OCI-LY7 (cell line): Measurements from ENCODE around the gene FCGR2B. TPM values are rescaled to one million over a fixed set of nuclear protein-coding genes. Genes with fewer than 3 reads are reported as not detected.
"Not testable (repeated sequence)": the region's sequence is repeated elsewhere in the genome, so short reads cannot be mapped to it uniquely, and the experiment has no call there.

Source experiments
- BruUV-seq: library from RNA; stranded (reverse); fragments of 400-500 nt; replicated peaks from 2 replicates; lab custom pipeline; 2021; lab: Mats Ljungman, UMichigan
- CTCF ChIA-PET: fragments of 300-600 bp; sonication (Branson Sonifier 250); formaldehyde crosslinking; loops from one replicate; lab custom pipeline; 2022; ENCODE audit warnings: antibody characterized with exemption; ENCODE audit not compliant: unreplicated experiment; lab: Charles Lee
- POLR2A ChIA-PET: fragments of 300-600 bp; sonication (Branson Sonifier 250); formaldehyde crosslinking; loops from one replicate; lab custom pipeline; 2022; ENCODE audit warnings: antibody characterized with exemption; lab: Charles Lee
- DNase-seq: peaks from one replicate; pipeline ENCODE4 v3.0.0-alpha.2; 2015; ENCODE audit warnings: low spot score
- H2AFZ ChIP-seq: fragments of 200-600 bp; sonication (generic), shearing (Covaris generic); 2 replicates; pipeline ENCODE4 v1.6.1; 2014; ENCODE audit warnings: mild to moderate bottlenecking, antibody characterized with exemption, low read length, moderate library complexity
- H3K27ac ChIP-seq: fragments of 200-600 bp; sonication (generic); 2 replicates; pipeline ENCODE4 v1.5.1; 2014; ENCODE audit warnings: mixed run types, low read depth, mild to moderate bottlenecking, moderate library complexity, low read length, inconsistent platforms; ENCODE audit not compliant: poor library complexity, severe bottlenecking
- H3K36me3 ChIP-seq: fragments of 200-600 bp; sonication (generic); 2 replicates; pipeline ENCODE4 v1.6.1; 2014; ENCODE audit warnings: mild to moderate bottlenecking, antibody characterized with exemption, low read length, moderate library complexity, mixed read lengths; ENCODE audit not compliant: insufficient read depth
- H3K4me1 ChIP-seq: fragments of 200-600 bp; sonication (generic); 2 replicates; pipeline ENCODE4 v1.5.1; 2014; ENCODE audit warnings: mild to moderate bottlenecking, low read length; ENCODE audit not compliant: insufficient read depth, poor library complexity, severe bottlenecking
- H3K4me2 ChIP-seq: fragments of 200-600 bp; sonication (generic); 2 replicates; pipeline ENCODE4 v1.6.1; 2014; ENCODE audit warnings: mild to moderate bottlenecking, low read length
- H3K4me3 ChIP-seq: fragments of 200-600 bp; sonication (generic); 2 replicates; pipeline ENCODE4 v1.5.1; 2014; ENCODE audit warnings: mild to moderate bottlenecking, low read depth, low read length; ENCODE audit not compliant: poor library complexity, severe bottlenecking
- H3K79me2 ChIP-seq: fragments of 200-600 bp; sonication (generic); 2 replicates; pipeline ENCODE4 v1.6.1; 2016; ENCODE audit warnings: low read depth, mild to moderate bottlenecking, low read length, moderate library complexity, mixed read lengths; ENCODE audit not compliant: insufficient read depth
- H3K9me2 ChIP-seq: fragments of 200-600 bp; sonication (generic); 2 replicates; pipeline ENCODE4 v1.6.1; 2016; ENCODE audit warnings: mild to moderate bottlenecking, low read length, mixed read lengths; ENCODE audit not compliant: insufficient read depth
- H3K9me3 ChIP-seq: fragments of 200-600 bp; sonication (generic); 2 replicates; pipeline ENCODE4 v1.6.1; 2014; ENCODE audit warnings: mild to moderate bottlenecking, mixed run types, low read length, mixed read lengths
- H4K20me1 ChIP-seq: fragments of 200-600 bp; sonication (generic); 2 replicates; pipeline ENCODE4 v1.6.1; 2014; ENCODE audit warnings: mild to moderate bottlenecking, antibody characterized with exemption, low read length, moderate library complexity, mixed read lengths; ENCODE audit not compliant: insufficient read depth
- intact Hi-C: fragments of 100-400 bp; cut with micrococcal nuclease; formaldehyde crosslinking; loops from one replicate; pipeline ENCODE4 v1.10.0; 2022; ENCODE audit not compliant: unreplicated experiment
- total RNA-seq, 2 experiments: library from RNA; depleted of rRNA in 1 of 2; stranded (reverse); fragments of >200 nt in 1 of 2; shearing (Covaris generic) in 1 of 2; gene quantifications; 2 replicates each; pipeline ENCODE4 v1.2.3, GENCODE V29; 2014 to 2022

The FCGR2B gene
- total RNA-seq, 2 experiments from 2014 or later: 4.6 to 4.8 TPM

GRCh38 chr1:161663569-161663968 lies 626 bp downstream of the FCGR2B start:
- H3K9me3 ChIP-seq, H3K9me2 ChIP-seq, H3K4me2 ChIP-seq, H2AFZ ChIP-seq, H3K36me3 ChIP-seq, intact Hi-C loops, POLR2A ChIA-PET, H3K4me3 ChIP-seq, H3K27ac ChIP-seq, H3K4me1 ChIP-seq, CTCF ChIA-PET, H3K79me2 ChIP-seq, BruUV-seq, H4K20me1 ChIP-seq, DNase-seq: not testable (repeated sequence)

- intact Hi-C loops, DNase-seq, H4K20me1 ChIP-seq, H3K4me3 ChIP-seq, POLR2A ChIA-PET, H3K9me2 ChIP-seq, H3K4me1 ChIP-seq, H2AFZ ChIP-seq, H3K9me3 ChIP-seq, H3K79me2 ChIP-seq, CTCF ChIA-PET, H3K36me3 ChIP-seq, BruUV-seq, H3K27ac ChIP-seq, H3K4me2 ChIP-seq: not testable (repeated sequence)
Observed at GRCh38 chr1:161664689-161665088, 1.7 kb downstream of the FCGR2B start.

GRCh38 chr1:161671045-161672020 lies 8.4 kb downstream of the FCGR2B start:
- BruUV-seq, CTCF ChIA-PET: not testable (repeated sequence)

GRCh38 chr1:161673437-161673836 lies 10.5 kb downstream of the FCGR2B start:
- H3K4me3 ChIP-seq, POLR2A ChIA-PET, H2AFZ ChIP-seq, H3K4me1 ChIP-seq, H4K20me1 ChIP-seq, H3K9me3 ChIP-seq, H3K36me3 ChIP-seq, H3K79me2 ChIP-seq, BruUV-seq, H3K27ac ChIP-seq, DNase-seq, H3K9me2 ChIP-seq, CTCF ChIA-PET, H3K4me2 ChIP-seq, intact Hi-C loops: not testable (repeated sequence)

More at GRCh38 chr1:161671045-161672020, 8.4 kb downstream of the FCGR2B start:
- H3K9me2 ChIP-seq, DNase-seq, H2AFZ ChIP-seq, H3K27ac ChIP-seq, H3K79me2 ChIP-seq, H3K9me3 ChIP-seq, H3K4me3 ChIP-seq, H3K36me3 ChIP-seq, intact Hi-C loops, H4K20me1 ChIP-seq, H3K4me2 ChIP-seq, POLR2A ChIA-PET, H3K4me1 ChIP-seq: not testable (repeated sequence)

GRCh38 chr1:161674447-161674846 lies 11.5 kb downstream of the FCGR2B start:
- H3K27ac ChIP-seq, H3K4me1 ChIP-seq, H3K4me2 ChIP-seq, BruUV-seq, intact Hi-C loops, H3K9me3 ChIP-seq, H2AFZ ChIP-seq, H3K79me2 ChIP-seq, H3K36me3 ChIP-seq, POLR2A ChIA-PET, H3K4me3 ChIP-seq, H4K20me1 ChIP-seq, CTCF ChIA-PET, H3K9me2 ChIP-seq, DNase-seq: not testable (repeated sequence)

- H3K9me2 ChIP-seq, H3K79me2 ChIP-seq, H3K4me3 ChIP-seq, H3K4me2 ChIP-seq, H2AFZ ChIP-seq, H4K20me1 ChIP-seq, H3K27ac ChIP-seq, H3K36me3 ChIP-seq, H3K9me3 ChIP-seq, CTCF ChIA-PET, H3K4me1 ChIP-seq, intact Hi-C loops, BruUV-seq, DNase-seq: not testable (repeated sequence)
- POLR2A ChIA-PET: interaction anchor here (0.7 kb wide), 1 partner anchor 27 kb away, joined by 3 read pairs; no protein-coding TSS in a partner anchor
Observed at GRCh38 chr1:161674908-161675307, 12.0 kb downstream of the FCGR2B start.
